Measurements from ENCODE around the gene TMC6. TPM values are rescaled to one million over a fixed set of nuclear protein-coding genes. Genes with fewer than 3 reads are reported as not detected.

Gene TMC6
- total RNA-seq, 1 donor from 2014 or later, result 64.8 TPM

DNA sequence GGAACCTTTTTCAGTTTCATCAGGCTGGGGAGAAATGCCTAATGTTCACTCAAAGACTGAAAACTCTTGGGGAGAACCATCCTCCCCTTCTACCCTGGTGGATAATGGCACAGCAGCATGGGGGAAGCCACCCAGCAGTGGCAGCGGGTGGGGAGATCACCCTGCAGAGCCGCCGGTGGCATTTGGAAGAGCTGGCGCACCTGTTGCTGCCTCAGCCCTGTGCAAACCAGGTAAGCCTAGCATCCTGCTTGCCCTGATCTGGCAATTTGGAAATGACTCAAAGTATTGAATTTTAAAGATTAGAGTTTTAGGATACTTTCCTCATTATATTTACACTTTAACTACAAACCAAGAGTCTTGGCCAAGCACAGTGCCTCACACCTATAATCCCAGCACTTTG is 63.8 kb downstream of the TMC6 start:
- H3K4me3 ChIP-seq, result no peak overlapping the region
- H3K36me3 ChIP-seq, result peaks cover 0 to 30% of the 10 kb centered on the region in 2 donors
- DNase-seq (ENCODE audit: extremely low spot score in 2 of 2), result no peak
- TF ChIP-seq POLR2AphosphoS5 (IDR thresholded peaks at IDR 0.05; ENCODE audit: insufficient read depth in 1 of 2, low read depth in 1 of 2) (no peak), POLR2A (IDR thresholded peaks at IDR 0.05) (no peak)
- TF ChIP-seq, protein P1, sequence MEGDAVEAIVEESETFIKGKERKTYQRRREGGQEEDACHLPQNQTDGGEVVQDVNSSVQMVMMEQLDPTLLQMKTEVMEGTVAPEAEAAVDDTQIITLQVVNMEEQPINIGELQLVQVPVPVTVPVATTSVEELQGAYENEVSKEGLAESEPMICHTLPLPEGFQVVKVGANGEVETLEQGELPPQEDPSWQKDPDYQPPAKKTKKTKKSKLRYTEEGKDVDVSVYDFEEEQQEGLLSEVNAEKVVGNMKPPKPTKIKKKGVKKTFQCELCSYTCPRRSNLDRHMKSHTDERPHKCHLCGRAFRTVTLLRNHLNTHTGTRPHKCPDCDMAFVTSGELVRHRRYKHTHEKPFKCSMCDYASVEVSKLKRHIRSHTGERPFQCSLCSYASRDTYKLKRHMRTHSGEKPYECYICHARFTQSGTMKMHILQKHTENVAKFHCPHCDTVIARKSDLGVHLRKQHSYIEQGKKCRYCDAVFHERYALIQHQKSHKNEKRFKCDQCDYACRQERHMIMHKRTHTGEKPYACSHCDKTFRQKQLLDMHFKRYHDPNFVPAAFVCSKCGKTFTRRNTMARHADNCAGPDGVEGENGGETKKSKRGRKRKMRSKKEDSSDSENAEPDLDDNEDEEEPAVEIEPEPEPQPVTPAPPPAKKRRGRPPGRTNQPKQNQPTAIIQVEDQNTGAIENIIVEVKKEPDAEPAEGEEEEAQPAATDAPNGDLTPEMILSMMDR (IDR thresholded peaks at IDR 0.05), result no peak
- no peaks in the 10 kb centered on the region for H3K4me1 ChIP-seq
- H3K9me3 ChIP-seq, result no peaks in the 10 kb centered on the region
- intact Hi-C loops (cut with DNase I), result no loop called here
- no peaks in the 10 kb centered on the region for H3K27me3 ChIP-seq
- no peak overlapping the region for H3K27ac ChIP-seq

DNA sequence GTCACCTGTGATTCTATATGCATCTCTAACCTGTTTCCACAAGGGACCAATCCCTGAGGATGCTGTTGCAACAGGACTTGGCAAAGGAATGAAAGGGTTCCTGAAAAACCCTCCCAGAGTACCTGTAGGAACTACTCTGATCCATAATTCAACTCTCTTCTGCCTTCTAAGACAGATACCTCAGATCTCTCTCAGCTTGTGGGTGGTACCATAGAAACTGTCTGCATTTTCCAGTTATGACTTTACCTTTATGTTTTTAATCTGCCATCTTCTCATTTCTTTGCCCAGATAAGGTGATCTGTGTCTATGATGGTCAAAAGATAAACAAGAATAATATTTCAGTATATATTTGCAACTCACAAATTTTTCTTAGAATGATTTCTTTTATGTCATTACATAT is 65.1 kb downstream of the TMC6 start:
- H3K36me3 ChIP-seq, result peaks cover 0 to 21% of the 10 kb centered on the region in 2 donors
- no peaks in the 10 kb centered on the region for H3K27me3 ChIP-seq
- intact Hi-C loops (cut with DNase I), result no loop called here
- TF ChIP-seq POLR2A (IDR thresholded peaks at IDR 0.05) (no peak), POLR2AphosphoS5 (IDR thresholded peaks at IDR 0.05; ENCODE audit: insufficient read depth in 1 of 2, low read depth in 1 of 2) (no peak)
- TF ChIP-seq, protein P1 (IDR thresholded peaks at IDR 0.05), result no peak
- H3K27ac ChIP-seq, result no peak overlapping the region
- no peak overlapping the region for H3K4me3 ChIP-seq
- peaks cover 3% of the 10 kb centered on the region for H3K4me1 ChIP-seq
- H3K9me3 ChIP-seq, result no peaks in the 10 kb centered on the region
- DNase-seq (ENCODE audit: extremely low spot score in 2 of 2), result no peak

DNA sequence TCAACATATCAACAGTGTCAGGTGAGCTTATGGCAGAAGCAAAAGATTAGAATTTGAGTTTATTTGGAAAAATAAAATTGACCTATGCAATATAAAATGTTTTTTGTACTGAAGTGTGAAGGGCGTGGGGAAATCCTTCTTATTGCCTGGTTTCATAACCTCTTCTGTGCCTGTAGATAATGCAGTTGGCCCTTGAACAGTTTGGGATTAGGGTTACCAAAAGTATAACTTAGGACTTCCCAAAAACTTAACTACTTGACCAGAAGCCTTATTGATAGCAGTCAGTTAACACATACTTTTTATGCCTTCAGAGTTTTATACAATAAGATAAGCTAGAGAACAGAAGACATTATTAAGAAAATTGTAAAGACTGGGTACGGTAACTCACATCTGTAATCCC is 66.0 kb downstream of the TMC6 start:
- DNase-seq (ENCODE audit: extremely low spot score in 2 of 2), result no peak
- no peak overlapping the region for H3K4me3 ChIP-seq
- H3K4me1 ChIP-seq, result peaks cover 10% of the 10 kb centered on the region
- H3K9me3 ChIP-seq, result no peaks in the 10 kb centered on the region
- intact Hi-C loops (cut with DNase I), result no loop called here
- H3K27me3 ChIP-seq, result no peaks in the 10 kb centered on the region
- peaks cover 0 to 12% of the 10 kb centered on the region in 2 donors for H3K36me3 ChIP-seq
- no peak overlapping the region for H3K27ac ChIP-seq
- TF ChIP-seq, protein P1 (IDR thresholded peaks at IDR 0.05), result no peak
- TF ChIP-seq POLR2AphosphoS5 (IDR thresholded peaks at IDR 0.05; ENCODE audit: insufficient read depth in 1 of 2, low read depth in 1 of 2), result no peak
- TF ChIP-seq POLR2A (IDR thresholded peaks at IDR 0.05), result no peak

Small RNA genes within 50 kb of the gene (small RNA-seq; reads per million reads assigned to genes)
- not detected for gene RNU6-625P

Other genes starting within 250 kb of the TMC6 start
- 14.7 TPM for gene TNRC6C, start 170.1 kb downstream of the TMC6 start, total RNA-seq
- 24.6 TPM for gene TMC8, start 2.0 kb upstream of the TMC6 start, total RNA-seq
- not detected for gene C17orf99, start 17.6 kb upstream of the TMC6 start, total RNA-seq
- gene SYNGR2, start 39.8 kb upstream of the TMC6 start, total RNA-seq, result 82.3 TPM
- 3.7 TPM for gene TK1, start 58.3 kb upstream of the TMC6 start, total RNA-seq
- gene AFMID, start 58.6 kb upstream of the TMC6 start, total RNA-seq, result 47.6 TPM
- gene BIRC5, start 85.5 kb upstream of the TMC6 start, total RNA-seq, result 3.4 TPM
- gene TMEM235, start 102.9 kb upstream of the TMC6 start, total RNA-seq, result not detected
- 173 TPM for gene SOCS3, start 231.3 kb upstream of the TMC6 start, total RNA-seq
- 35.6 TPM for gene PGS1, start 249.9 kb upstream of the TMC6 start, total RNA-seq

All from vagina (tissue), 2 donors.